ENCODE measurements around the gene FRMPD1. TPM values are rescaled to one million over a fixed set of nuclear protein-coding genes. Genes with fewer than 3 reads are reported as not detected.

Gene FRMPD1
- total RNA-seq, 4 donors from 2014 or later = 0.21 TPM; not detected in 3

- DNase-seq = no peak
- Histone ChIP-seq H3K4me1 (no peaks in the 10 kb centered on the region), H3K27ac (no peak overlapping the region), H3K27me3 (no peaks in the 10 kb centered on the region), H3K4me3 (no peak overlapping the region), H3K9me3 (no peaks in the 10 kb centered on the region), H3K36me3 (no peaks in the 10 kb centered on the region)
- TF ChIP-seq POLR2A (IDR thresholded peaks at IDR 0.05) = no peak
- TF ChIP-seq, protein P1, sequence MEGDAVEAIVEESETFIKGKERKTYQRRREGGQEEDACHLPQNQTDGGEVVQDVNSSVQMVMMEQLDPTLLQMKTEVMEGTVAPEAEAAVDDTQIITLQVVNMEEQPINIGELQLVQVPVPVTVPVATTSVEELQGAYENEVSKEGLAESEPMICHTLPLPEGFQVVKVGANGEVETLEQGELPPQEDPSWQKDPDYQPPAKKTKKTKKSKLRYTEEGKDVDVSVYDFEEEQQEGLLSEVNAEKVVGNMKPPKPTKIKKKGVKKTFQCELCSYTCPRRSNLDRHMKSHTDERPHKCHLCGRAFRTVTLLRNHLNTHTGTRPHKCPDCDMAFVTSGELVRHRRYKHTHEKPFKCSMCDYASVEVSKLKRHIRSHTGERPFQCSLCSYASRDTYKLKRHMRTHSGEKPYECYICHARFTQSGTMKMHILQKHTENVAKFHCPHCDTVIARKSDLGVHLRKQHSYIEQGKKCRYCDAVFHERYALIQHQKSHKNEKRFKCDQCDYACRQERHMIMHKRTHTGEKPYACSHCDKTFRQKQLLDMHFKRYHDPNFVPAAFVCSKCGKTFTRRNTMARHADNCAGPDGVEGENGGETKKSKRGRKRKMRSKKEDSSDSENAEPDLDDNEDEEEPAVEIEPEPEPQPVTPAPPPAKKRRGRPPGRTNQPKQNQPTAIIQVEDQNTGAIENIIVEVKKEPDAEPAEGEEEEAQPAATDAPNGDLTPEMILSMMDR (IDR thresholded peaks at IDR 0.05) = no peak
- intact Hi-C loops (cut with DNase I; ENCODE audit: low total_unique reads) = no loop called here
Measured at GRCh38 chr9:37622462-37622861, 28.3 kb upstream of the FRMPD1 start.

DNA sequence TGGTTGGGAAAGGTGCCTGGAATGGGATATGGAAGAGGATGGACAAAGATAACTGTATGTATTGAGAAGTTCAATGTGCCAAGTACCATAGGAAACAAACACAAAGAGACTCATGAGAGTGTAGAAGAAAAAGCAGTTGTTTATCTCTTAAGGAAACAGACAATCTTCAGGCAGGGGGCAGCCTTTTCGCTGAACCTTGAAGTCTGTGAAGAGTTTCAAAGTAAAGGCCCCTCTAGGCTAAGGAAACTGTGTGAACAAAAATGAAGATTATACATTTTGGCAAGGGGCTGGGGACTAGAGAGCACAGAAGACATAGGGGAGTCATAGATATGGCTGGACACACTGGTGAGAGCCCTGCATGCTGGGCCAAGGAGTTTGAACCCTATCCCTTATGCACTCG lies 27.5 kb upstream of the FRMPD1 start:
- no peak for TF ChIP-seq POLR2A (IDR thresholded peaks at IDR 0.05)
- TF ChIP-seq, protein P1 (IDR thresholded peaks at IDR 0.05) = no peak

GRCh38 chr9:37624073-37624472 lies 26.7 kb upstream of the FRMPD1 start:
- Histone ChIP-seq H3K9me3 (no peaks in the 10 kb centered on the region), H3K27me3 (no peaks in the 10 kb centered on the region), H3K27ac (no peak overlapping the region), H3K4me1 (no peaks in the 10 kb centered on the region), H3K4me3 (no peak overlapping the region), H3K36me3 (no peaks in the 10 kb centered on the region)
- no peak for TF ChIP-seq POLR2A (IDR thresholded peaks at IDR 0.05)
- intact Hi-C loops (cut with DNase I; ENCODE audit: low total_unique reads) = no loop called here
- no peak for DNase-seq

More for the DNA sequence above, 27.5 kb upstream of the FRMPD1 start:
- H3K27me3 ChIP-seq = no peaks in the 10 kb centered on the region
- no peaks in the 10 kb centered on the region for H3K4me1 ChIP-seq
- no peaks in the 10 kb centered on the region for H3K9me3 ChIP-seq
- no peak overlapping the region for H3K4me3 ChIP-seq
- no peak for DNase-seq
- intact Hi-C loops (cut with DNase I; ENCODE audit: low total_unique reads) = no loop called here
- no peaks in the 10 kb centered on the region for H3K36me3 ChIP-seq
- no peak overlapping the region for H3K27ac ChIP-seq

GRCh38 chr9:37625036-37625757 lies 25.6 kb upstream of the FRMPD1 start:
- H3K27me3 ChIP-seq = no peaks in the 10 kb centered on the region
- intact Hi-C loops (cut with DNase I; ENCODE audit: low total_unique reads) = no loop called here
- TF ChIP-seq, protein P1 (IDR thresholded peaks at IDR 0.05) = no peak
- TF ChIP-seq POLR2A (IDR thresholded peaks at IDR 0.05) = no peak
- H3K9me3 ChIP-seq = no peaks in the 10 kb centered on the region
- H3K4me3 ChIP-seq = no peak overlapping the region
- H3K27ac ChIP-seq = no peak overlapping the region
- no peak for DNase-seq
- H3K36me3 ChIP-seq = no peaks in the 10 kb centered on the region
- H3K4me1 ChIP-seq = no peaks in the 10 kb centered on the region

- H3K27ac ChIP-seq = no peak overlapping the region
- H3K4me3 ChIP-seq = no peak overlapping the region
- no peak for DNase-seq
- no peaks in the 10 kb centered on the region for H3K36me3 ChIP-seq
- intact Hi-C loops (cut with DNase I; ENCODE audit: low total_unique reads) = no loop called here
- TF ChIP-seq, protein P1 (IDR thresholded peaks at IDR 0.05) = no peak
- no peak for TF ChIP-seq POLR2A (IDR thresholded peaks at IDR 0.05)
- H3K9me3 ChIP-seq = no peaks in the 10 kb centered on the region
- no peaks in the 10 kb centered on the region for H3K27me3 ChIP-seq
- H3K4me1 ChIP-seq = no peaks in the 10 kb centered on the region
Measured at GRCh38 chr9:37625758-37626147, 25.0 kb upstream of the FRMPD1 start.
